ENCODE data around the gene SSR4. TPM values are rescaled to one million over a fixed set of nuclear protein-coding genes. Genes with fewer than 3 reads are reported as not detected.

SSR4 gene
- total RNA-seq, 1 experiment from 2014 or later = 387 TPM

DNA sequence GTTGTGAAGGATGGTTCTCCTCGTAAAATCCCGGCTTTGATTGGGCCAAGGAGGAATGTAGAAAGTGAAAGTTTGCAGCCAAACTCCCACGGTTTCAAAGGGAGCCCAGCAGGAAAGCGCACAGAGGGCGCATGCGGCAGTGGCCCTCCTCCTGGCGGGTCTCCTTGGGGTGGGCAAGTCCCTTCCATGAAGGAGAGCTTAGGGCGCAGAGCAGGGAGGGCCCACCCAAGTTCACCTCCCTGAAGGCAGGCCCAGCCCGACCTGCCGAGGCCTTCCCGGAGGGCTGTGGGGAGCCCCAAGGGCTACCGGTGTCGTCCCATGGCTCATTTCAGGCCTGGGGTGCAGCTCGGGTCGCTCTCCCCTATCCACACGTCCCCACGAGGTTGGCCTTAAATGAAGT is 33.8 kb downstream of the SSR4 start:
- DNase-seq (ENCODE audit: extremely low read depth, low read depth) = no peak

DNA sequence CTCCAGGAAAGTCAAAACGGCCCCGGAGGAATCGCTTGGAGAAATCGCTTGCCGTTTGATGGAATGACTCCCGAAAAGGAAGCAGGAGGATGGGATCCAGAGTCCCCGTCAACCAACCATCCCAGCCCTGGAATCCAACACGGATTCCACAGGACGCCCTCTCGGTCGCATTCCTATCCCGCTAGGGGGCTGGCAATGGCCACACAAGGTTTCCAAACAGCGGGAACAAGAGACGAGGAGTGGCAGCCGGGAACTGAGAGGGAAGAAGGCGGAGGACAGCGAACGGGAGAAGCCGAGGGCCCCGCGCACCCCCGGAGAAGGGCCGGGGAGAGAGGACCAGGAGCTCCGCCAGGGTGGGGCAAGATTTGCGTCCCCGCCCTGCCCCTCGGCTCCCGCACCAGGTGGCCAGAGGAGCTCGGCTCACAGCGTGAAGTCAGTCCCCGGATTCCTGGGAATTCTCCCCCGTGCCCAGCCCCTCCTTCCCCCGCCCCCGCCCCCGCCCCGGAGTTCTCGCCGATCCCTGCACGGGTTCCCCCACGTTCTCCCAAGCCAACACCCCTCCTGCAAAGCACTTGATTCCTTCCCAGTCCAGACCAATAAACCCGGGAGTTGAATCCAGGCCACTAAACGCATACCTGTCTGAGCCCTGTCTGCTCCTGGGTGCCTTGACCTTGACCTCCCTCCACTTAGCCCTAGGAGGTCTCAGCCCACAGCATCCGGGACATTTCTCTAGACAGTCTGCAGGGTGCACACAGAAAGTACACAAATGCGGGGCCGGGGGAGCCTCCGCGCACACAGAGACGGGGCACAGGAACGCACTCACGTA is 34.5 kb downstream of the SSR4 start:
- no peak for DNase-seq (ENCODE audit: extremely low read depth, low read depth)

DNA sequence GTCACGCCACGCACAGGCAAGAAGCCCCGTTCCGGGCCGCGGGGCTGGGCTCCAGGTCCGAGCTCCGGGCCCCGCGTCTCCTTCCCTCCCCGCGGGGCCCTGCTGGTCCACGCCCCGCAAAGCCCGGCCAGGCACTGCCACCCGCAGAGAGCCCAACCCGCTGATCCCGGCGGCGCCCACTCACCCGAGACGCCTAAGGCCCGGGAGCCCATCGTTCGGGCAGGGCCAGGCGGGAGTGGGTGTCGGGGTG is 35.0 kb downstream of the SSR4 start:
- DNase-seq (ENCODE audit: extremely low read depth, low read depth) = no peak

DNA sequence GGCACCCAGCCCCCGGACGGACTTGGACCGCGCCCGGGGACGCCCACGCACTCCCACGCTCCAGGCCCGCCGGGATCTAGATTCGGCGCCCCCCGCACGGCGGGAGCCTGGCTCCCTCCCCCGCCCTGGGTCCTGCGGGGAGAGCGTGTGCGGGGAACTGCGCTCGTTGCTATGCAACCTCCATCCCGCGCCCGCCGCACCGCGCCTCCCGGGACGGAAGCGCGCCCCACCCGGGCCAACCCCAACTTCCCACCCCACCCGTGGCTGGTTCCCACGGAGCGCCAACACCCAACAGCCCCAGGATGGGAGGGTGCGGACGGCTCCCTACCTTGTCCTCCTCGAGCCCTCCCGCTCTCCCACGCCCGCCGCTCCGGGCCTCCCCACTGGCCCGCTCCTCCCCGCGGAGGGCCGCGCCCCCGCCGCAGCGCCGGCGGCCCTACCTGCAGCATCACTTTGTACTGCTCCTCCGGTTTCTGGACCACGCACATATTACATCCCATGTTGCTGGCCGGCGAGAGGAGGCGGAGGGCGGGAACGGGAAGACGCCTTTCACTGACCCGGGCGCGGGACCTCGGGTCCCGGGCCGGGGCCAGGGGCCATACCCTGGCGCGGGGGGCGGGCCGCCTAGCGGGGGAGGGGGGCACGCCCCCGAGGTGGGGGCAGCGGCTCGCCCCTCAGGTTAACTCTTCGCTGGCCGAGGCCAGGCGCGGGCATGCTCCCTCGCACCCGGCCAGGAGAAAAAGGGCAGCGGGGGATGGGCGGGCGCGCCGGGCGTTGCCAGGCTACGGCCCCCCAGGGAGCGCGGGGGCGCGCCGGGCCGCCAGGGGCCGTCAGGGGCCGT is 35.6 kb downstream of the SSR4 start, which contains the start of gene PDZD4:
PDZD4 (minus strand) TSS at position 746 of the 841 bp plus-strand sequence; CDS start at position 500, 246 bp downstream.
- DNase-seq (ENCODE audit: extremely low read depth, low read depth) = no peak

DNA sequence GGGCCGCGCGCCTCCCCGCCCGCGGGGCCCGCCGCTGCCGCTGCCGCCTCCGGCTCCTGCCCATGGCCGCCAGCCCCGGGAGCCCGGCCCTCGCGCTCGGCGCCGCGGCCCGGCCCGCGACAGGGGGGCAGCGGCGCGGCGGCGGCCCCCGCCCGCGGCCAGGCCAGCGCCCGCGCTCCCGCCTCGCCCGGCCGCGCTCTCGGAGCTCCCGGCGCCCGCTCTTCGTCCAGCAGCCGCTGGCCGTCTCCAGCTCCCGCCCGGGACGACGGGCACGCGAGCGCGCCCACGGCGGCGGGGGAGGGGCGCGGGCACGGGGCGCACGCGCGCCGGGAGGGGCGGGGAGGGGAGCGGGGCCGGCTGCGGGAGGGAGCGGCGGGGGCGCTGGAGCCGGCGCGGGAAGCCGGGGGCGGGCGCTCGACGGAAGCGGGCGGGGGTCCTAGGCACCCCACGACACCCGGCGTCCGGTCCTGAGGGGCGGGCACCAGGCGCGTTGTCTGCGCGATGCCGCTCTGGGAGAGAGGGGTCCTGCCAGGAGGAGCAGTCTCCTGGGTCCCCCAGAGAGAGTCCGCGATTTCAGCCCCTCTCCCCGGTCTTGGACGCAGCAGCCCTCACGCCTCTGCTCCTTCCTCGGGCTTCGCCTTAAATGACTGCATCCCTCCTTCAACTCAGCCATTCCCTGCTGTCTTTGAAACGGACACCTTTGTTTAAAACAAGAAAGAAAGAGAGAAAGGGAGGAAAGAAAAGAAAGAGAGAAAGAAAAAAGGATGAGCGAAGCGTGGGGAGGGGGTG is 36.4 kb downstream of the SSR4 start:
- no peak for DNase-seq (ENCODE audit: extremely low read depth, low read depth)

DNA sequence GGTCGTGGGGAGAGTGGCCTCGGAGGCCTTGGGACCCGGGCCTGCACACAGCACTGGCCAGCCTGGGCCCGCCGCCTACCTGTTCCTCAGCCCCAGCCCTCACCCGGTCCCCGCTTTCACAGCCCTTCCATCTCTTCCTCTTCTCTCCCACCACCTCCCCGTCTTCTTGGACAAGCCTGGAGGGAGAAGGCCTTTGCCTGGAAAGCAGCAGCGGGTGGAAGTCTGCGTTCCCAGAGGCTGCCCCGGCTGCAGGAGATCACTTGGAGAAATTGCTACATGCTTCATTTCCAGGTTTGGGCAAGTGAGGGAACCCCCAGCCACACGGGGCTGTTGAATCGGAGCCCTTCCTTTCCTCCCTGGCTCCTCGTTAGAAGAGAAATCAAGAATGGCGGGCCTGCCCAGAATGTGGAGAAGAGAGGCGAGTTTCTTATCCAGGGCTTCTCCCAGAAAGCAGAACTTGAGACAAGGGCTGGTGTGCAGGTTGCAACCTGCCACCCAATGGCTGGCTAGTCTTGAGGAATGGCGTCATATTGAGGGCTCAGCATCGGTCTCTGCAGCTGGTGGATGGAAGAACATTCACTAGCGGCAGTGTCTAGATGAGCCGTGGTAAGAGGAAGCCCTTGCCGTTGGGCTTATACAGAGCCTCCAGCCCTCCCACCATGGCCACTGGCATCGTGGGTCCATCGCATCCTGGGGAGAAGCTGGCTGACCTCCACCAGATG is 37.1 kb downstream of the SSR4 start:
- no peak for DNase-seq (ENCODE audit: extremely low read depth, low read depth)

DNA sequence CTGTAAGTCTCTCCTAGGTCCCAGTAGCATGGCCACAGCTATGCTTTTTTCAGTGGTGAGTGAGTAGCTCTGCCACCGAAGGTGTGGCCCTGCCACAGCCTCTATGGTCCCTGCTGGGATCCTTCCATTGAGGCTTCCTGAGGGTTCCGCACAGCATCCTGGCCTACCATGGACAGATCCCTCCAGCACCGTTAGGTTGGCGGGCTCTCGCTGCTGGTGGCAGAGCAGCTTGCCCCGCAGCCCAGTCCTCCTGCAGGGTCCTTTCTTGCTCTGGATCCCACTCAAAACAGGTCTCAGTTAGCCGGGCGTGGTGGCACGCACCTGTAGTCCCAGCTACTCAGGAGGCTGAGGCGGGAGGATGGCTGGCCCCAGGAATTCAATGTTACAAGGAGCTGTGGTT is 38.3 kb downstream of the SSR4 start:
- no peak for DNase-seq (ENCODE audit: extremely low read depth, low read depth)

DNA sequence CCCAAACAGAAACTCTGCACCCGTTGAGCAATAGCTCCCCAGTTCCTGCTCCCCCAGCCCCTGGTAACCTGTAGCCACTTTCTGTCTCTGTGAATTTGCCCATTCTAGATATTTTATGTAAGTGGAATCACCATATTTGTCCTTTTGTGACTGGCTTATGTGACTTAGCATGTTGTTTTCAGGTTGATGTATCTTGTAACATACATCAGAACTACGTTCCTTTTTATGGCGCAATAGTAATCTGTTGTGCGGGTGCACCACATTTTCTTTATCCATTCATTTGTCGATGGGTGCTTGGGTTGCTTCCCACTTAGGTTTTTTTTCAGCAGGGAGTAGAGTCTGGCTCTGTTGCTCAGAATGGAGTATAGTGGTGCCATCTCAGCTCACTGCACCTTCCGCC is 42.5 kb downstream of the SSR4 start:
- no peak for DNase-seq (ENCODE audit: extremely low read depth, low read depth)

DNA sequence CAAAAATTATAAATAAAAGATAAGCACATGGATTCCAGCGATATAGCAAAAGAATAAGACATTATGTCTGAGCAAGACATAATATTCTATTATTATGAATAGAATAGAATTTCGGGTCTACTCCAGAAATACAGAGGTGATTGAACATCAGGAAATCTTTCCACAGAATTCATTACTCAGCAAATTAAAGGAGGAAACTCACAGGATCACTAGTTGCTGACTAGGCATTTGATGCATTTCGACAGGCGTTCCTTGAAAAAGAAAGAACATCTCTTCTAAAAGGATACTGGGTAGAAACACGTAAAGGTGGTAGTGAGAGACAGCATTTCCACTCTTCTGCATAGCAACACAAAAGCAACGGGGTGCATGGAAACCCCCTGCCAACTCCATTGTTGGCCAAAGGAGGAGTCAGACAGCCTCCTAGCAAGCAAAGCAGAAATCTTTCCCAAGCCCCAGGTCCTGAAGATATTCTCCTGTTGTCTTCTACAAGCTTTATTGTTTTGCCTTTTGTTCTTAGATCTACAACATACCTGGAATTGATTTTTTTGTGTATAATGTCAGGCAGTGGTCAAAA is 50.1 kb downstream of the SSR4 start:
- DNase-seq (ENCODE audit: extremely low read depth, low read depth) = no peak

DNA sequence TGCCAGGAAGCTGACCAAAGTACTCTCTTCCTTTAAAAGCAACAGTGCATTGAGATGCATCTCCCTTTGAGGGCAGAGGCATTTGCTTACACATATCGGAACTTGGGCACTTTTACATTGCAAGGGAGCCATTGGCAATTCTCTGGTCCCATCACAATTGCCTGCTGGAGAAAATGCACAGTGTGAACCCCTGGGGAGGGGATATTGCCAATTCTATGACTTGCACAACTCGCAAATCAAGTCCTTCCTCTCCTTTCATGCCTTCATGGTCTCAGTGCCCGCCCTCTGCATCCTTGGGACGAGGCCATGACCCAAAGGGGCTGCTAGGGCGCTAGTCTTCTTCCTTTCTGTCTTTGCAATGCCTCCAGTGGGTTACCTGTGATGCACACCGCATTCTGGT is 50.7 kb downstream of the SSR4 start:
- DNase-seq (ENCODE audit: extremely low read depth, low read depth) = no peak

DNA sequence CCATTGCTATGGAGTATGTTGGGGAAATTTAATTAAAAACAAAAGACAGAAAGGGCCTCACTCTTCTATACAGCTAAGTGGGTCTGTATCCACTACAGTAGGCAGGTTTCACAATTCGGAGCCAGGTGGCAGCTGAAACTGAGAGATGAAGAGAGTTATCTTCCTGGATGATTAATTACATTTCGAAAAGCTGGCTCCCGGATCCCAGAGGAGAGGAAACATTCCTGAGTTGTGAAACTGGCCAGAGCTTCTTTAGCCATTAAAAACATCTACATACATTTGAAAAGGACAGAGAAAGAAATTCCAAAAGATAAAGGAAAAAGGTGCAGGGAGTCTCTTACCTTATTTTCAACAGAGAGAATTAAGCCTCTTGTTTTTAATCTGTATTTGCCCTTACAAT is 51.4 kb downstream of the SSR4 start:
- DNase-seq (ENCODE audit: extremely low read depth, low read depth) = no peak

Other genes starting within 250 kb of the SSR4 start
- gene CCNQ, start 195.5 kb upstream of the SSR4 start, total RNA-seq (2014; rRNA removed; shearing (Covaris generic)) = 33.7 and 43.4 TPM in 2 replicates
- 1.8 and 2.2 TPM in 2 replicates for gene DUSP9, start 147.5 kb upstream of the SSR4 start, total RNA-seq (2014; rRNA removed; shearing (Covaris generic))
- 0.42 and 0.69 TPM in 2 replicates for gene PNCK, start 120.9 kb upstream of the SSR4 start, total RNA-seq (2014; rRNA removed; shearing (Covaris generic))
- 42.0 and 45.6 TPM in 2 replicates for gene SLC6A8, start 106.7 kb upstream of the SSR4 start, total RNA-seq (2014; rRNA removed; shearing (Covaris generic))
- 219 and 225 TPM in 2 replicates for gene BCAP31, start 70.3 kb upstream of the SSR4 start, total RNA-seq (2014; rRNA removed; shearing (Covaris generic))
- gene ABCD1, start 69.8 kb upstream of the SSR4 start, total RNA-seq (2014; rRNA removed; shearing (Covaris generic)) = 9.2 and 11.2 TPM in 2 replicates
- gene PLXNB3, start 30.4 kb upstream of the SSR4 start, total RNA-seq (2014; rRNA removed; shearing (Covaris generic)) = 3.3 and 4.9 TPM in 2 replicates
- 0.12 and 0.17 TPM in 2 replicates for gene SRPK3, start 13.6 kb upstream of the SSR4 start, total RNA-seq (2014; rRNA removed; shearing (Covaris generic))
- gene IDH3G, start 293 bp upstream of the SSR4 start, total RNA-seq (2014; rRNA removed; shearing (Covaris generic)) = 81.4 and 82.4 TPM in 2 replicates
- 1.1 and 1.4 TPM in 2 replicates for gene PDZD4, start 35.9 kb downstream of the SSR4 start, total RNA-seq (2014; rRNA removed; shearing (Covaris generic))
- gene L1CAM, start 91.5 kb downstream of the SSR4 start, total RNA-seq (2014; rRNA removed; shearing (Covaris generic)) = 27.2 and 29.9 TPM in 2 replicates
- not detected in 2 replicates for gene AVPR2, start 110.0 kb downstream of the SSR4 start, total RNA-seq (2014; rRNA removed; shearing (Covaris generic))
- 51.5 and 55.0 TPM in 2 replicates for gene ARHGAP4, start 131.6 kb downstream of the SSR4 start, total RNA-seq (2014; rRNA removed; shearing (Covaris generic))
- gene NAA10, start 140.4 kb downstream of the SSR4 start, total RNA-seq (2014; rRNA removed; shearing (Covaris generic)) = 136 and 150 TPM in 2 replicates
- gene RENBP, start 150.0 kb downstream of the SSR4 start, total RNA-seq (2014; rRNA removed; shearing (Covaris generic)) = 0.66 and 0.87 TPM in 2 replicates
- gene HCFC1, start 177.2 kb downstream of the SSR4 start, total RNA-seq (2014; rRNA removed; shearing (Covaris generic)) = 28.0 and 30.3 TPM in 2 replicates
- 10.0 and 10.3 TPM in 2 replicates for gene TMEM187, start 178.1 kb downstream of the SSR4 start, total RNA-seq (2014; rRNA removed; shearing (Covaris generic))
- gene IRAK1, start 225.2 kb downstream of the SSR4 start, total RNA-seq (2014; rRNA removed; shearing (Covaris generic)) = 219 and 237 TPM in 2 replicates

All from NCI-H460 (cell line).